GM21515 (cell line): ENCODE measurements around the gene AP3S2.
"Not testable (repeated sequence)": the region's sequence is repeated elsewhere in the genome, so short reads cannot be mapped to it uniquely, and the experiment has no call there.

Experiments used
- ATAC-seq: cut with Tn5 transposase; IDR thresholded peaks from one replicate; pipeline ENCODE4 v1.9.1; 2021; ENCODE audit not compliant: unreplicated experiment

AP3S2 gene

DNA sequence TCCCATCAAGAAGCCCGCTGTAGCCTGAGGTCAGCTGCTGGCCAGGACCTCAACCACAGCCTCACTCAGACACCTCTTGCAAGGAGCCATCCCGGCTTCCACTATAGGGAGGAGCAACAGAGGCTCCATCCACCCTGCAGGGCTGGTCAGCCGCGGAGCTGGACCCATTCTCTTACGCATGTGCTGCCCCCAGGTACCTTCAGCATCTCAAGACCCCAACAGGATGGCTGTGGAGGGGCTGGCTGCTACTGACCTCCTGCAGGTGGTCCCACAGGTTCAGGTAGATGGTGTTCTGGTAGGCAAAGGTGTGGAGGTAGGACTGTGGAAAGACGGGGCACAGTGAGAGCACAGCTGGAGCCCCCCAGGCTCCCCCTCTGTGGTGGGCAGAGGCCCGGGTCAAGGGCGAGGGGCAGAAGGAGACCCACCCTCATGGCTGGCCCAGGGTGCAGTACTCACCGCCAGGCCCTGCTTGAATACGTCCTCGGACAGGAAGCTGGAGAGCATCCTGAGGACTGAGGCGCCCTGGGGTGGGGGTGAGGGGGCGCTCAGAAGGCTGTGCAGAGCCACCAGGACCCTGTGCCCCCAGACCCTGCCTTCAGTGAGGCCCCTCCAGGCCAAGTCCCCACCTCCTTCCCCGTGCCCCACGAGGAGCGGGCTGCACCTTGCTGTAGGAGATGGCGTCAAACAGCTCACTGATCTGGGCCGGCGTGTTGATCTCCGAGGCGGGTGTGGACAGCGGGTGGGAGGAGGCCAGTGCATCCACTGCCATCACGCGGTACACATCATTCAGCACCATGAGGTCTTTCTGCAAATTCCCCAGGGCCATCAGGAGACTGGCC lies 90.6 kb downstream of the AP3S2 start:
- ATAC-seq, result no peak

DNA sequence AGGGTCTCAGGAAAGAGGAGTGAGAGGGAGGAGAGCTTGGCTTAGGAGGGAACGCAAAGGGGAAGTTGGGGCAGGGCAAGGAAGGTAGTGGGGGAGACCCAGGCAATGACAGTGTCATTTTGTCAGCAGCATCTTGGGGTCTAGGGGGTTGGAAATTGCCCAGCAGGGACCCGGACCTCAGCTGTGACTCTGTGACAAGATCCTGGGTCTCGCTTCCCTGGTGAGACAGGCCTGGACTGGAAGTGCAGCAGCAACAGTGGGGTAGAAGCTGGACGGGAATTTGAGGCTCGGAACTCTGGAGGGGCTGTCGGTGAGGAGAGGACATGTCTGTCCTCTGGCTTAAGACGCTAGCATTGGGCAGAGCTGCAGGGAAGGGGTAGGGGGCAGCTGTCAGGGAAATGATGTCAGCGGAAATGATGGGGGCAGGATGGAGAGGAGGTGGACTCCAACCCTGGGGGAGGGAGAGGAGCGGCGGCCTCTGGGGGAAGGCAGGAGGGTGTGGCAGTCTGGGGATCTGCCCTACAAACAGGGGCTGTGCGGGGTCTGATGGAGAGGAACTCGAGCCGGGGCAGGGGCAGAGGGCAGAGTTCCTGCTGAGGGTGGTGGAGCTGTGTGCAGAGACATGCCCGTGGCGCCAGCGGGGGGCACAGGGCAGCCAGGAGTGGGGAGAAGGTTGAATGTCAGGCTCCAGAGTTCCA lies 91.4 kb downstream of the AP3S2 start:
- no peak for ATAC-seq

DNA sequence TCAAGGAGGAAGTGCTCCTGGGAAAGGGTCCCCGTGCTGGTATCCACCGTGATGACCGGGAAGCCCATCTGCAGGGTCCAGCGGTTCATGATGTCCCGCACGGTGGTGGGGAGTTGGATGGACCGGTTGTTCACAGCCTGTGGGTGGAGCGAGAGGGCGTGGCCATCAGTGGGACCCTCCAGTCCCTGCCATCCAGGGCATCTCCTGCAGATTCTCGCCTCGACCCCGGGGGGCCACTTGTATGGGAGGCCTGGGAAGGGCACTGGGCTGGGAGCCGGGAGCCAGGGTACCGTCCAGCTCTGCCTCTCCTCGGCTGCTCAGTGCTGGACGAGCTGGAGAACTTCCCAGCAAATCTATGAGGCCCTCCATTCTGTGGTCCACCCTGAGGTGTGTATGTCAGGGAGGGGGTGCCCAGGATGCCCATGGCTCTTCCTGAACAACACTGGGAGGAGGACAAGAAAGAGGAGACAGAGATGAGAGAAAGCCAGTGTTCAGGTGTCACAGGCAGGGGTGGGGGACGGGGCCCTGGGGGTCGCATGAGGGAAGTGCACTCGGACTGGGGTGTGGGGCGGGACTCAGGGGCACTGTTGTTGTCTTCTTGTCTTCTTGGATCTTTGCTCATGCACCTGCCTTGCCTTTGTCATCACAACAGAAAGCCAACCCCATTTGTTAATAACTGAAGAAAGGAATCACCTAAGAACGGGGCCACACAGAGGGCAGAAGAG lies 92.2 kb downstream of the AP3S2 start:
- ATAC-seq, result no peak

DNA sequence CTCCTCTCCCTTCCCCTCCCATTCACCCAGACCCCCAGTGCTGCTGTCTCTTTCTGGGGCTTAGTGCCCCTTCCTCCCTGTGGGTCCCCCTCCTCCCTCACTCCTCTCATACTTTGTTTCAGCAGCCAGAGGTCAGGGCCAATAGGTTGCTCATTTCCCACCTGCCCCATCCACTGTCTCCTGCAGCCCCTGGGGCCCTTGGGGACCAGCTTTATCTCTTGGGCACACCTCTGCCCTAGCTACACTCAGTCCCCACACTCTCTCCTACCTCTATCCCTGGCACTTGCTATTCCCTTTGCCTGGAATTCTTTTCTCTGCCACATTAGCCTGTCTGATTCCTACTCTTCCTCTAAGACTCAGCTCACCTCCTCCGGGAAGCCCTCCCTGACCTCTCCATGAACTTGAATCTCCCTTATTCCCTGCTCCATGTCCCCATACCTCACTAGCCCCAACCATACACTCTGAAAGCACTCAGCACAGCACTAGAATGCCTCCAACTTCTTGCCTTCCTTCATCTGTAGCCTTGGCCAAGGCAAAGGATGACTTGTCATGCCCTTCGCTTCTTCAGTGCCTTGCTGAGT lies 93.8 kb downstream of the AP3S2 start:
- ATAC-seq, result no peak

DNA sequence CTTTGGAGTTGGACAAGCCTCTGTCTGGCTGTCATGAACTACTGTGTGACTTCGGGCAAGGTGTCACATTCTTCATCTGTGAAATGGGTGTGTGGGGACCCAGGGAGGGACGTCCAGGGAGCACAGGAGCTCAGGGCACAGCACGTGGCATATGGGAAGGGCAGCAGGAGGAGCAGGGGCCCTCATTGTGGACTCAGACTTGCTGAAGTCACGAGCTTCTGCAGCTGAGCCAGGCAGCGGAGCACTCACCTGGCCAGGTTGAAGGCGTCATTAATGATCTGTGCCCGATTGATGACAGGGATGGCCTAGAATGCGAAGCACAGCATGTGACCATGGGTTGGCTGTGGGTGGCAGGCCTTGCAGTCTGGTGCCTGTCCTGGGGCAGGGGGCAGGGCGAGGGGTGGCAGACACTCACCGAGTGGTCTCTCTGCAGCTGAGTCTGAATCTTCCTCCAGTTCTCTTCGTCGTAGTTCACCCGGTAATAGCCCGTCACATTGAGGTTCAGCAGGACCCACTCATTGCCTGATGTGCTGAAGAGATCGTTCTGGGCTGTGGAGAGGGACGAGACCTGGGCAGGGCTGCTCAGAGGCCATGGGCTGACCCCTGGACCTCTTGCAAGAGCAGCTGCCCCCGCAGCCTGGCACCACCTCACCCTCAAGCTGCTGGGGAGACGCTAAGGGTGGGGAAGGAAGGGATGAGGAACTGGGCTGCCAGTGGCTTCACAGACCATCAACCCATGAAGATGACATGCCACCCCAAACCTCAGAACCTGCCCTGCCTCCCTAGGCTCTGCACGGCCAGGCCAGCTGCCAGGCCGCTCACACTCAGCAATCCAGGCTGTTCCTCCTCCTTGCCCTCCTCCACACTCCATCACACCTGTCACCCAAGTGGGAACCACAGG lies 94.5 kb downstream of the AP3S2 start:
- no peak for ATAC-seq

DNA sequence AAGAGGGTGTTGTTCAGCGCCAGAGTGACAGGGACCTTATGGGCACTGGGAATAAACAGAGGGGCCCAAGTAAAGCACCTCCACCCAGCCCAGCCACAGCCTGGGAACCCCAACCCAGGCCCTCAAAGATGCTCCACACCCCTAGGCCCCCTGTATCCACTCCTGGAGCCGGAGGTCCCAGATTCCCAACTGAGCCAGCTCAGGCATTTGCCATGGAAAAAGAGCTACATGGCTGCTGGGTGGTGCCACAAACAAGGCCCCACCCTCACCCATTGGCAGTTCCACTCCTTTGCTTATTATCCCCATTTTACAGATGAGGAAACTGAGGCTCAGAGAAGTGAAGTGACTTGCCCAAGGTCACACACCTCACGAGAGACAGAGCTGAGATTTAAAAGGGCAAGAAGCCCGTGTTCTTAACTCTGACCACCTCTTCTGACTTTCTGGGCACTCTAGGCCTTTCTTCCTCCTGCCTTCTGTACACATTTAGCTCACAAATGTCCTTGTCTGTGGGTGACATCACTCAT lies 96.1 kb downstream of the AP3S2 start:
- no peak for ATAC-seq

DNA sequence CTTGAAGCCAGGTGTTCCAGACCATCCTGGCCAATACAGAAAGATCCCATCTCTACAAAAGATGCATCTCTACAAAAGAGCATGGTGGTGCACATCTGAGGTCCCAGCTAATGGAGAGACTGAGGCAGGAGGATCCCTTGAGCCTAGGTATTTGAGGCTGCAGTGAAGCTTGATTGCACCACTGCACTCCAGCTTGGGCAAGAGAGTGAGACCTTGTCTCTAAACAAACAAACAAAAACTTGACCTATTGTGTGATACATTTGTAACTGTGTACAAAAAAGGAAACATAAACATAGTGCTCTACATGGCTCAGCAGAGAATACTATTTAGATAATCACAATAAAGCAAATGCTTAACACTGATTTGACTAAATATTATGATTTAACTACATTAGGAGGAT lies 97.8 kb downstream of the AP3S2 start:
- no peak for ATAC-seq

DNA sequence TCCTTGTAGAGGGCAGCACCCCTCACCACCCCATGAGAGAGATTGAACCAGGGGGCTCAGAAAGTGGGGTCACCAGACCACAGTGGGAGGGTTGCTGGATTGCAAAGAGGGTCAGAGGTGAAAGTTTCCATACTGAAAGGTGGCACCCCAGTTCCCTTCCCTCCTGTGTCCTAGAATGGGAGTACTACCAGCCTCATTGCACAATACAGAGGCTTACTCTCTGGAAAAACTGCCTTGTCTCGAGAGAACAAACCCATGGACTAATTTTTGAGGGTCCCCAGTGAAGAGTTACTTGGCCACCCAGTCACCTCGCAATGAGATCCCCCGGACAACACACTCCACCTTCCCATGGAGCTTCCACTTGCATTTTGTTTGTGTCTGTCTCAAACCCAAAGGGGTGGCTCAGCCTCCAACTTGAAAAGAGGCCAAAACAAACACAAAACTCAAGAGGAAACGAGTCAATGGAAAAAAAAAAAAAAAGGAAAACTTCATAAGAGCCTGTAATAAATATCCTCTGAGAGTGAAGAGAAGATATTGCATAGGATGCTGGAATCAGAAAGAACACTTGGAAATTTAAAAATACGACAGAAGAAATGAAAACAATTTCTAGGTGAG lies 99.1 kb downstream of the AP3S2 start:
- ATAC-seq, result no peak

DNA sequence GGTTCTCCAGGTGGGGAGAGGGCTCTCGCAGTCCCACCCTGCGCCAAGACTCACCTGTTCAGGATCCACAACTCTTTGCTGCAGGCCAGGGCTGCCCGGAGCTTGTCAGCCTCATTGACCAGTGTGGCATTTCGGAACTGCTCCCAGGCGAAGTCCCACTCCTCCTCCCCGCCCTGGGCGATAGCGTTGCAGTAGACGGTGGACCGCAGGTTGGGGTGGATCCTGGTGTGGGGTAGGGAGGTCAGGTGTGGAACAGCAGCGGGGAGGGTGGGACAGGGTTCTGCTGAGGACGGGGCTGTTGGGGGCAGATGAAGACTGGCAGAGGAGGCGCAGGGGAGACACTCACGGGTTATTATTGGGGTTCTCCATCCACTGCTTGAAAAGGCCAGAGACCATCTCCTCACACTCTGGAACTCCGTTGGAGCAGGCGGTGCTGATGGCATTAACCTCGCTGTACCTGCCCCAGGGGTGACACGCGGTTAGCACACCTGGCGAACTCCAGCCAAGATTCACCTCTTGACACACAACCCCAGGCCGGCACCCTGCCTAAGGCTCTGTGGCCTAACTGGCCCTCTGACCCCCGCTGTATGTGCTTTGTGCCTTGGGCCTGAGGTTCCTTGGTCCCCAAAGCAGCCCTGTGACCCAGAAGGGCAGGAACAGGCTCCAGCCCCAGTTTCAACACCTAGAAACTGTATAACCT lies 101.5 kb downstream of the AP3S2 start:
- no peak for ATAC-seq

DNA sequence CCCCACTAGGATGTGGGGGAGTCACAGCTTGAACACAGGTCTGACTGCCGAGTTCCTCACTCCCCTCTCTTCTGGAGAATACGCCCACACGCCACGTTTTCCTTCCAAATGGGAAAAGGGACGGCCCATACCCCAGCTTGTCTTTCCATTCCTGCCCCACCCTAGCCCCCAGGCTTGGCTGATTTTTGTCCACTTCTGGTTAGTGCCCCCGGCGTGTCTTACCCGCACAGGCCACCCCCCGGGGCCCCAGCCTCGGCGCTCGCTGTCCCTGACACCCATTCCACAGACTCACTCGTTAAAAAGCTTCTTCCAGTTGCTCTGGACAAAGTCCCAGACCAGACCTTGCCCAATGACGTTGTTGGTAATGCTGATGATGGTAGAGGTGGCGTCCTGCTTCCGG lies 103.1 kb downstream of the AP3S2 start:
- ATAC-seq, result no peak

DNA sequence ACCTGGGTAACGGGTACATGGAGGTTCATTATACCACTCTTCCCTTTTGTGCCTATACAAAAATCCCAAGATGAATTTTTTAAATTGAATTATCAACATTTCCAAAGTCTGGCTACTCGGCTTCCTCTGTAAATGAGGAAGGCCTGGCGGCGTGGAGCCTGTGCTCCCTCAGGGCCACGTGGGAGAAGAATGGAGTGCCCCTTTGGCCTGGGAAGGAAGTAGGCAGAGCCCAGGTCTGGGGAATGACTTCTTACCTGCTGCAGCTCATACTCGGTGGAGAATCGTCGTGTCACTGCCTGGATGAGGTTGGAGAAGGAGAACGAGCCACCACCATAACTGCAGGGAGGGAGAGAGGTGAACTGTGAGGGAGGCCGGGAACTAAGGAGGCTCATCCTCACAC lies 103.6 kb downstream of the AP3S2 start:
- no peak for ATAC-seq

DNA sequence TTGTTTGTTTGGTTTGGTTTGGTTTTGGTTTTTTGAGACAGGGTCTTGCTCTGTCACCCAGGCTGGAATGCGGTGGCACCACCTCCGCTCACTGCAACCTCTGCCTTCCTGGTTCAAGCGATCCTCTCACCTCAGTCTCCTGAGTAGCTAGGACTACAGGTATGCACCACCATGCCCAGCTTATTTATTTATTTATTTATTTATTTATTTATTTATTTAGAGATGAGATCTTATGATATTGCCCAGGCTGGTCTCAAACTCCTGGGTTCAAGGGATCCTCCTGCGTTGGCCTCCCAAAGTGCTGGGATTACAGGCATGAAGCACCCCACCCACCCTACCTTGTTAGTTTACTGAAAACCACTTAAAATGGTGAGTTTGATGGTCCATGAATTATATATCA lies 105.2 kb downstream of the AP3S2 start:
- ATAC-seq, result not testable (repeated sequence)

DNA sequence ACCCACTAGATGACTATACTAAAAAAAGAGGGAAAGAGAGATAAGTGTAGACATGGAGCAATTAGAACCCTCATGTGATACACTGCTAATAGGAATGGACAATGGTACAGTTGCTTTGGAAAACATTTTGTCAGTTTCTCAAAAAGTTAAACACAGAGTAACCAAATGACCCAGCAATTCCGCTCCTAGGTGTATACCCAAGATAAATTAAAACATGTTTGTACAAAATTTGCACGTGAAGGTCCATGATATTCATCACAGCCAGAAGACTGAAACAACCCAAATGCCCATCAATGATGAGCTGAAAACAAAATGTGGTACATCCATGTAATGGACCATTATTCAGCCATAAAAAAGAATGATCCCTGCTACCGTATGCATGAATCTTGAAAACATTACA lies 105.8 kb downstream of the AP3S2 start:
- no peak for ATAC-seq

DNA sequence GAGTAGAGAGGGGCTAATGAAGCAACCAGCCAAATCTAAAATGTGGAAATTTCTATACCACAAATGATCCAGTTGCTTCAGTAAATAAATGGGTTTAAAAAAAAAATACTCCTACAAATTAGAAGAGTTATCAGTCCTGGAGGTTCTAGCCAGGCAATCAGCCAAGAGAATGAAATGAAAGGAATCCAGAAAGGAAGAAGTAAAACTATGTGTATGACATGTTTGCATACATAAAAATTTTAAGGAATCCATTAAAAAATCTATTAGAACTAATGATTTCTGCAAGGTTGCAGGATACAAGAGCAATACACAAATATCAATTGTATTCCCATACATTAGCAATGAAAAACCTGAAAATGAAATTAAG lies 108.0 kb downstream of the AP3S2 start:
- ATAC-seq, result no peak

DNA sequence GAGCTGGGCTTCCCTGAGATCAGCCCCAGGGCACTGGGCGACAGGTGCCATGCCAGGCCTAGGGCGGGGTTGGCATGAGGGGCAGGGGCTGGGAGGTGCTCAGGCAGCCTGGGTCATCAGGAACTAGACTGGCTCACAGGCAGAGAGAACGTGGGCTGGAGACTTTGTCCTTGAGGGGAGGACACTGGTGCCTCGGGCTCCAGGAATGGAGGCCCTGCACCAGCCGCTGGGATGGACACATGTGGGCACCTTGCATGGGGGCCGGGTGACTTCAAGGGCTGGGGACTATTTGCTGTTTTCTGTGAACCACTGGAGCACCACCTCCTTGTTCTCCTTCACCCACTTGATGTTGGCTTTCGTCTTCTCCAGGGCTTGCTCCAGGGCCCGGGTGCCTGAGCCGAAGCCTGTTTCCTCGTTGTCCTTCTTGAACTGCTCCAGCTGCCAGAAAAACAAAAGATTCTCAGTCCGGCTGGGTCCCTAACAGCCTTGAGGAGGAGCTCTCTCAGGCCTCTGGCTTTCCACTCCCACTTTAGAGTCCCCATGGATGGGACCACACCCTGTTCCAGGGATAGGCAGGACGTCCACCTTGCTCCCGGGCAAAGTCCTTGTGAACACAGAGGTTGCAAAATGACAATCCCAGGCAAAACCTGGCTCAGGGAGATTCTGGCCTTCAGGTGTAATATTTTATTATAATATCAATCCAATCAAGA lies 108.6 kb downstream of the AP3S2 start:
- no peak for ATAC-seq

DNA sequence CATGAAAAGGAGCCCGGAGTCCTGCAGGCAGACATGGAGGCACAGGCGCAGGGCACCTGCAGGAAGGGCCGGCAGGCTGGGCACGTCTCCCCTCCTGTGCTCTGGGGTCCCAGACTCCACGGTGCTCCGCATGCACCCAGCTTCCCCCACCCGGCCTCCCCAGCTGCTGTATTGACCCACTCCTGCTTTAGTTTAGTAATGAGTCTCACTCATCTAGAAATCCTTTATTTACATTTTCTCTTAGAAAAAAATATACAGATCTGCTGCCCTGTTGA lies 109.2 kb downstream of the AP3S2 start:
- no peak for ATAC-seq

DNA sequence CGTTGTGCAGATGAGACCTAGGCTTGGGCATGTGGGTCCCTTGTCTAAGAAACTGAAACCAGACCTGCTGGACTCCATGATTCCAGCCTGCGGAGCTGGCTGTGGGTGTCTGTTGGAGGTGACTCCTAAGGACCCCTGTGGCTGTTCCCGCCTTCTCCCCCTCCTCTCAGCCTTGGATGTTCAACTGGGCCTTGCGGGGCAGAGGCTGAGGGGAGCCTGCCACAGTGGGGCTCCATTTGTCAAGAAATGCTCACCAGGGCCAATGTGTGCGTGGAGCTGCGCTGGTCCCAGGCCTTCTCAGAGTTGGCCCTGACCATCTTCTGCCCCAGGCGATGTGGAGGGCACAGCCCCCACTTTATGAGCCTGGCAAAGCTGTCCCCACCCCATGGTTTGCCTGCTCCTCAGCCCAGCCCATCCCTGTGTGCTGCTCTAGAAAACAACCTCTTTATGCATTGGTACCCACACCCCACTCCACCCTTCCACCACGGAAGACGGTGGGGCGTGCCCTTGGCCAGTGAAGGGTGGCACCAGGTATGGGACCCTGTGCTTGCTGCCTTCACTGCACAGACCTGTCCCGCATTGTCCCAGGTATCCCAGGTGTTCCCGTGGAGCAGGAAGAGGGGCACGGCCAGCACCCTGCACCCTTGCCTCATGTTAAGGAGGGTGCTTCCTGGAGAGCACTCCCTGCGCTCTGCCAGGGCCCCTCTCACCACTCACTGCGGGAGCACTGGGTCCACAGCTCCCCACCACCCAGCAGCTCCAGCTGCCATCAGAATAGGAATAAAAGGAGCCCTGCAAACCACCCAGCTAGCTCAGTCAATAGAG lies 109.7 kb downstream of the AP3S2 start:
- no peak for ATAC-seq
